ENCODE results near the gene GREB1L. TPM values are rescaled to one million over a fixed set of nuclear protein-coding genes. Genes with fewer than 3 reads are reported as not detected.

The GREB1L gene
- total and polyA plus RNA-seq, 2 donors (not counting 3 experiments of a cell fraction or from before 2014, with no cell fraction given): 0.22 to 0.41 TPM

GRCh38 chr18:21272016-21272579 is 30.1 kb downstream of the GREB1L start:
- no peak overlapping the region for H3K27ac ChIP-seq (ENCODE audit: insufficient read depth, low read depth, low read length)

GRCh38 chr18:21273568-21273967 is 31.5 kb downstream of the GREB1L start:
- CTCF ChIA-PET: no interaction called here
- no TSS peak for BruUV-seq (replicated peaks)
- Histone ChIP-seq H3K27ac (ENCODE audit: insufficient read depth, low read depth, low read length) (no peak overlapping the region), H3K4me2 (ENCODE audit: insufficient read depth, low read length) (no peak overlapping the region), H3K9ac (replicated peaks; ENCODE audit: extremely low read depth, insufficient read depth, low read length) (no peak overlapping the region), H3K4me1 (ENCODE audit: control insufficient read depth, extremely low read depth, insufficient read depth, low read length) (no peaks in the 10 kb centered on the region), H3K9me3 (replicated peaks; ENCODE audit: control insufficient read depth, insufficient read depth, low read length) (no peaks in the 10 kb centered on the region), H3K27me3 (ENCODE audit: control insufficient read depth in 2 of 2, insufficient read depth in 2 of 2, low read length in 2 of 2) (no peaks in the 10 kb centered on the region), H3K79me2 (ENCODE audit: control insufficient read depth, insufficient read depth, low read length) (no peaks in the 10 kb centered on the region), H3K36me3 (ENCODE audit: control insufficient read depth in 2 of 2, extremely low read depth in 1 of 2, insufficient read depth in 2 of 2, low read length in 2 of 2) (no peaks in the 10 kb centered on the region), H4K20me1 (replicated peaks; ENCODE audit: control insufficient read depth, extremely low read depth, insufficient read depth, low read length) (no peaks in the 10 kb centered on the region), H3K9me1 (replicated peaks; ENCODE audit: control insufficient read depth, extremely low read depth, insufficient read depth, low read length) (no peaks in the 10 kb centered on the region), H3K4me3 (replicated peaks in 1 of 3; ENCODE audit: insufficient read depth in 1 of 3, low read depth in 1 of 3, low read length in 3 of 3) (no peak overlapping the region), H2AFZ (ENCODE audit: low read depth, low read length) (no peak overlapping the region)
- TF ChIP-seq POLR2AphosphoS5 (IDR thresholded peaks at IDR 0.05; ENCODE audit: insufficient read depth, low read depth, low read length): no peak
- TF ChIP-seq MAX (IDR thresholded peaks at IDR 0.05; ENCODE audit: insufficient read depth, insufficient read length): no peak
- TF ChIP-seq POLR2A (IDR thresholded peaks at IDR 0.05; ENCODE audit: low read depth, low read length): no peak
- TF ChIP-seq EZH2 (IDR thresholded peaks at IDR 0.05; ENCODE audit: borderline replicate concordance, low read depth, low read length, severe bottlenecking): no peak
- TF ChIP-seq CTCF (IDR thresholded peaks at IDR 0.05; ENCODE audit: extremely low read depth in 1 of 2, insufficient read depth in 1 of 2, low read depth in 1 of 2, low read length in 2 of 2): no peak
- no peak for TF ChIP-seq MYC (IDR thresholded peaks at IDR 0.05; ENCODE audit: low read depth, low read length)
- no peak for TF ChIP-seq GATA2 (IDR thresholded peaks at IDR 0.05; ENCODE audit: insufficient read depth, insufficient read length, low read depth, low read length)
- TF ChIP-seq JUN (IDR thresholded peaks at IDR 0.05; ENCODE audit: borderline replicate concordance, insufficient read depth, insufficient read length, low read depth): no peak
- TF ChIP-seq FOS (IDR thresholded peaks at IDR 0.05; ENCODE audit: borderline replicate concordance, insufficient read depth, low read length): no peak
- intact Hi-C loops (cut with micrococcal nuclease) (no loop called here), dilution Hi-C loops (cut with MboI; ENCODE audit: extremely low pct_ligation_motif_present, low sequenced_read_pairs) (no loop called here)
- DNase-seq (ENCODE audit: low read depth, low spot score) (no peak), FAIRE-seq (no peak)
- POLR2A ChIA-PET: no interaction called here

More at GRCh38 chr18:21272016-21272579, 30.1 kb downstream of the GREB1L start:
- ChIA-PET POLR2A (no interaction called here), CTCF (interaction anchor here (0.8 to 1.0 kb wide), 2 partner anchors 12 to 23 kb away, joined by 3 read pairs; no protein-coding TSS in a partner anchor)
- FAIRE-seq (no peak), DNase-seq (ENCODE audit: low read depth, low spot score) (no peak)
- no peak overlapping the region for H3K4me2 ChIP-seq (ENCODE audit: insufficient read depth, low read length)
- no peaks in the 10 kb centered on the region for H3K9me1 ChIP-seq (replicated peaks; ENCODE audit: control insufficient read depth, extremely low read depth, insufficient read depth, low read length)
- no peak overlapping the region for H3K4me3 ChIP-seq (replicated peaks in 1 of 3; ENCODE audit: insufficient read depth in 1 of 3, low read depth in 1 of 3, low read length in 3 of 3)
- no peak overlapping the region for H3K9ac ChIP-seq (replicated peaks; ENCODE audit: extremely low read depth, insufficient read depth, low read length)
- intact Hi-C loops (cut with micrococcal nuclease): no loop called here
- H3K4me1 ChIP-seq (ENCODE audit: control insufficient read depth, extremely low read depth, insufficient read depth, low read length): no peaks in the 10 kb centered on the region
- BruUV-seq (replicated peaks): no TSS peak
- no peaks in the 10 kb centered on the region for H4K20me1 ChIP-seq (replicated peaks; ENCODE audit: control insufficient read depth, extremely low read depth, insufficient read depth, low read length)
- no peak for TF ChIP-seq POLR2AphosphoS5 (IDR thresholded peaks at IDR 0.05; ENCODE audit: insufficient read depth, low read depth, low read length)
- TF ChIP-seq EZH2 (IDR thresholded peaks at IDR 0.05; ENCODE audit: borderline replicate concordance, low read depth, low read length, severe bottlenecking): no peak
- TF ChIP-seq JUN (IDR thresholded peaks at IDR 0.05; ENCODE audit: borderline replicate concordance, insufficient read depth, insufficient read length, low read depth): no peak
- TF ChIP-seq GATA2 (IDR thresholded peaks at IDR 0.05; ENCODE audit: insufficient read depth, insufficient read length, low read depth, low read length): no peak
- TF ChIP-seq MYC (IDR thresholded peaks at IDR 0.05; ENCODE audit: low read depth, low read length): no peak
- no peaks in the 10 kb centered on the region for H3K9me3 ChIP-seq (replicated peaks; ENCODE audit: control insufficient read depth, insufficient read depth, low read length)
- no peaks in the 10 kb centered on the region for H3K27me3 ChIP-seq (ENCODE audit: control insufficient read depth in 2 of 2, insufficient read depth in 2 of 2, low read length in 2 of 2)
- dilution Hi-C loops (cut with MboI; ENCODE audit: extremely low pct_ligation_motif_present, low sequenced_read_pairs): no loop called here
- H3K36me3 ChIP-seq (ENCODE audit: control insufficient read depth in 2 of 2, extremely low read depth in 1 of 2, insufficient read depth in 2 of 2, low read length in 2 of 2): no peaks in the 10 kb centered on the region
- no peaks in the 10 kb centered on the region for H3K79me2 ChIP-seq (ENCODE audit: control insufficient read depth, insufficient read depth, low read length)
- no peak overlapping the region for H2AFZ ChIP-seq (ENCODE audit: low read depth, low read length)
